NCI-H446 treated with DMSO at 0.1 percent for 48 hours (cell line): ENCODE results near the gene CNTN1.
"Not testable (repeated sequence)": the region's sequence is repeated elsewhere in the genome, so short reads cannot be mapped to it uniquely, and the experiment has no call there.

Source experiments
- DNase-seq: peaks from one replicate; lab custom pipeline; 2025; lab: John Stamatoyannopoulos, UW

Gene CNTN1

GRCh38 chr12:41034686-41035085 lies 342.4 kb downstream of the CNTN1 start:
- no peak for DNase-seq

- peak; percentile 2 for DNase-seq
Observed at GRCh38 chr12:41039461-41039860, 347.2 kb downstream of the CNTN1 start.

DNA sequence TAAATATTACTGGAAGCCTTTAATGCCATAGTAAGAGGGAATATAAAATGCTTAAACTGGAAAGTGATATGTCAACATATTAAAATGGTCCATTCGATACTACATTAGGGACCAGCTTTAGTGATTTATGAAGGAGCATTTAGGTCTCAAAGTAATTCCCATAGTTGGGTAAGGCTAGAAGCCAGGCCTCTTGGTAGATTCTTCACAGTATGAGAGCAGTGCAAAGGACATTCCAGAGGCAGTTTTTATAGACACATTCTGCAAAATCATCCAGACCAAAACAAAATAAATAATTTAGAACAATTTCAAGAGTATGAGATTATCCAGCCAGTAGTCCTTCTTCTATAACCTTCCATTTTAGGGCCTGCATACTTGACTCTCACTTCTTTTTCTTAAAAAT lies 353.3 kb downstream of the CNTN1 start:
- DNase-seq: no peak

DNA sequence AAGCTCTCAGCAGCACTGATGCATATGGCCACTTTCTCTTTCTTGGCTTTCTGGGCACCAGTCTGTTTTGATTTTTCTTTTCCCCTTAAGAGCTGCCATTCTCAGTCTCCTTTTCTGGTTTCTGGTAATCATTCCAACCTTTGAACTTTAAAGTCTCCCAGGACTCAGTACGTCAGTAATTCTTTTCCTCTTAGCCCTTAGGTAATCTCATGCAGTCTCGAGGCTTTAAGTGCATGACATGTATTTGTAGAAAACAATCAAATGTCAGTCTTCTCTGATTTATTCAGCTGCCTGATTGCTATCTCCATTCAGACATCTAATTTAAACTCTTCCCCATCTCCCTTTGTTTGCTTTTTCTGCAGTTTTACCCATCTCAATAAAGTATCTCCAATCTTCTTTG lies 356.8 kb downstream of the CNTN1 start:
- no peak for DNase-seq

DNA sequence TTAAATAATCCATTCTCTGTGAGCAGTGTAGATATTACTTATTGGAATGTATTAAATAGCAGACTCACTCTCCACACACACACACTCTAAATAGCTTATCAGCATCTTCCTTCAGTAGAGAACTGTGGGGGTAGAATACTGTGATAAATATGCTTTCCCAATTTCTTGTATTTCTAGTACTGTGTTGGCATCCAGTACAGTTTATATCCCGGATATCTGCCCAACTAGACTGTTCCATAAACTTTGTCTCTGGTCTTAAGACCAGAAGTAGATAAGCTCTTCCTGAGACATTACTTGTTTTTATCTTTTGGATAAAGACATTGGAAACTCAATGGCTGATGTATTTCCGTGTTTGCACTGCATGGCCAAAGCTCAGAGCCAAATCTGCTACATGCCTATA lies 359.7 kb downstream of the CNTN1 start:
- DNase-seq: no peak

GRCh38 chr12:41052441-41052840 lies 360.2 kb downstream of the CNTN1 start:
- DNase-seq: no peak

DNA sequence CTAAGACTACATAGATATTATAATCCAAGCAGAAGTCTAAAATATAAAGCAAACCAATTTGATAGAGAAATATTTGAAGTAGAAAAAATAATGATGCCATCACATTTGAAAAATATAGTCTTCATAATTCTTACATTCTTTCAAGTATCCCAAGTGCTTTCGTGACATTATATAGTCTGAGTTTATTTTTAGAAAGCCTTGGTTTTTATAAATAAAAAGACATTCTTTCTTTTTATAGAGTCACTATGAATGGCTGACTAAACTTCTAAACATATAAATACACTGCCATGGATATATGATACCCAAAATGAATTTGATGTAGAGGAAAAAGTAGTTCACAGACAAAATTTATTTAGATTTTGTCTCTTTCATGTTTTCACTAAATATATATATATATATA lies 360.8 kb downstream of the CNTN1 start:
- no peak for DNase-seq

GRCh38 chr12:41055875-41056577 lies 363.8 kb downstream of the CNTN1 start:
- DNase-seq: no peak

DNA sequence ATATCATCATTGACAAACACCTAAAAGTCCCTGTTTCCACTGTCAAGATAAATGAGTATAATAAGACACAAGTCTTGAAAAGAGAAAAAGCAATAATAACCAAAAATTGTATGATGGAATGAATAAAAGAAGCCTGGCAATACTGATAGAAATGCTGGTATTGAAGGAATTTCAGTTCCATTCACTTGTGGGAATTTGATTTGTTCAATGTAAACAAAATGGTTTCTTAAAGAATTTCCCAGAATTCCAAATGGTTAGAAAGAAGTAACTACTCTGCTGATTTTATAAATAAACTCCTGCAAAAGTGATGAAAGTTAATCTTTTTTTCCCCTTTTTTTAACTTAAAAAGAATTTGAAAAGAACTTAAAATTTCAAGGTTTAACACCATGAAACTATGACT lies 366.0 kb downstream of the CNTN1 start:
- no peak for DNase-seq

DNA sequence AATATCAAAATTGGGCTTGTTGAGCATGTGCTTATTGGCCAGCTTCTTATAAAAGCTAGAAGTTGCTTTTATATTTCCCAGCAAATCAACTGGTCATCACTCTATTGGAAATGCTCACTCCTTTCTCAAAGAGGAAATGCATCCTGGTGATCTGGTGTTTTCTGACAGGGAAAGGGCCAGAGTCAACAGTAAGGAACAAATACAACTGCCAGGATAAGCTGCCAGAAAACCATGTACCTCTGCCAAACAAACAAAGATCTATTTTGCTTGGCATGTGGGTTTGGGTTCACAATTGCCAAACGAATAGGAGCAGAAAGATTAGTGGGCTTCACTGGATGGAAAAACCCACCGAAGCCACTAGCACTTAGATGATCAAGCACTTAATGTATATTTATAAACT lies 369.0 kb downstream of the CNTN1 start:
- peak; percentile 58 for DNase-seq

DNA sequence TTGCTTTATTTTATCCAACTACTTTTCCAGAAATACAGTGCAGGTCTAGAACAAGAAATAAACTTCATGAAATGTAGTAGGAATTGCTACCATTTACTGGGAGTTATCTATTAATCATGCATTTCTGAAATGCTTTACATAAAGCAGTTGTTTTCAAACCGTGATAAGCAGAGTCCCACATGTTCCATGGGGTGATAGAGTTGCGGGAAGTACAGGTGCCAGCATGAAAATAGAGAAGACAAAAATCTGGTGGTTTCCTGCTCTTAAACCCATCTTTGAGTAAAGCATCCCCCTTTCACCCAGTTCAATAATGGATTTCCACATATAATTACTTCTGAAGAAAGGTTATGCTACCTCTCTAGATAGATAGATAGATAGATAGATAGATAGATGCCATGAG lies 372.2 kb downstream of the CNTN1 start:
- no peak for DNase-seq

DNA sequence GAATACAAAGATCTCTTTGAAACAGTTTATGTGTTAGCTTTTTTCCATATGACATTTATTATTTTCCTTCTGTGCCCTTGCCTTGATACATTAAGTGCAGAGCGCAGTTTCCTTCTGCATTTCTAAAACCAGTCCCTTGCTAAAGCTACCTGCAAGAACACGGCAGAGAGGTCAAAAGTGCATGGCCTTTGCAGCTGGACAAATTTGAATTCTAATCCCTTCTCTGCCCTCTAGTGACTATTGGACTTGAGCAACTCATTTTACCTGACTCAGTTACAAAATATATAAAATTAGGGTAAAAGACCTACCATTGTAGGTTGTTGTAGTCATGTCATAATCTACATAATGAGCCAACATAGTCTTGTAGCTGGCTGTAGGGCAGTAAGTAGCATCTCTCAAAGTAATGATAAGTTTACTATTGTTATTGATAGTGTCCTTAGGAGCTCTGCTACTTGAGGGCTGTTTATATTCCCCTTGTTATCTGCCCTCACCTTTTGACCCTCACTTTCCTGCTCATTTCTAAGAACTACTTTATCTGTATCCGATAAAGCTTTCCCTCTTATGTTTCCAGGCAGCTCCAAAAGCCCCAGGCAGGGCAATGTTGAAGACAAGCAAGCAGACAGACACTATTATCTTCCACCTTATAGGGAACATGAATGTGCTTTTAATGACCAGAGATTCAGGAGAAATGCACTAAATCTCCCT lies 375.9 kb downstream of the CNTN1 start:
- no peak for DNase-seq

- DNase-seq: no peak
Observed at GRCh38 chr12:41073633-41074472, 381.6 kb downstream of the CNTN1 start.

GRCh38 chr12:41074473-41074769 lies 382.2 kb downstream of the CNTN1 start:
- no peak for DNase-seq

DNA sequence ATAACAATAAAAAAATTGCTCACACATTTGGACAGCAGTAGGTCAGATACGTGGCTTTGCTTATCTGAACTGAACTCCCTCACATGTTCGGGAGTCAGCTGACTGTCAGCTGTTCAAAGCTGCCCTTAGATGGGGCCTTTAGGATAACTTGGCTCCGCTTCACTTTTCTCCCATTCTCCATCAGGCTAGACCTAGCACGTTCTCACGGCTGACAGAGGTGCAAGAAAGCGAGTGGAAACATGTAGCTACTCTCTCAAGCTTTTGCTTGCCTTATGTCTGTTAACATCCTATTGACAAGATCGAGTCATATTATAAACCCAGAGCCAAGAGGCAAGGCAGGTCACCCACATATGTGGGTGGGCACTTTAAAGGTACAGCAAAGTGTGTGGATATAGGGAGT lies 383.9 kb downstream of the CNTN1 start:
- DNase-seq: no peak

DNA sequence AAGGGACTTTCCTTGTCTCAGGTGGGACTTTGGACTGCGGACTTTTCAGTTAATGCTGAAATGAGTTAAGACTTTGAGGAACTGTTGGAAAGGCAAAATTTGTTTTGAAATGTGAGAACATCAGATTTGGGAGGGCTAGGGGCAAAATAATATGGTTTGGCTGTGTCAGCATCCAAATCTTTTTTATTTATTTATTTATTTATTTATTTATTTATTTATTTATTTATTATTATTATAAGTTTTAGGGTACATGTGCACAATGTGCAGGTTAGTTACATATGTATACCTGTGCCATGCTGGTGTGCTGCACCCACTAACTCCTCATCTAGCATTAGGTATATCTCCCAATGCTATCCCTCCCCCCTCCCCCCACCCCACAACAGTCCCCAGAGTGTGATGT lies 389.0 kb downstream of the CNTN1 start:
- DNase-seq: not testable (repeated sequence)

- no peak for DNase-seq
Observed at GRCh38 chr12:41089438-41089837, 397.2 kb downstream of the CNTN1 start.

GRCh38 chr12:41092115-41092514 lies 399.9 kb downstream of the CNTN1 start:
- DNase-seq: no peak

GRCh38 chr12:41096797-41097196 lies 404.6 kb downstream of the CNTN1 start:
- no peak for DNase-seq

GRCh38 chr12:41100572-41100971 lies 408.3 kb downstream of the CNTN1 start:
- DNase-seq: no peak

GRCh38 chr12:41101806-41102205 lies 409.6 kb downstream of the CNTN1 start:
- no peak for DNase-seq

DNA sequence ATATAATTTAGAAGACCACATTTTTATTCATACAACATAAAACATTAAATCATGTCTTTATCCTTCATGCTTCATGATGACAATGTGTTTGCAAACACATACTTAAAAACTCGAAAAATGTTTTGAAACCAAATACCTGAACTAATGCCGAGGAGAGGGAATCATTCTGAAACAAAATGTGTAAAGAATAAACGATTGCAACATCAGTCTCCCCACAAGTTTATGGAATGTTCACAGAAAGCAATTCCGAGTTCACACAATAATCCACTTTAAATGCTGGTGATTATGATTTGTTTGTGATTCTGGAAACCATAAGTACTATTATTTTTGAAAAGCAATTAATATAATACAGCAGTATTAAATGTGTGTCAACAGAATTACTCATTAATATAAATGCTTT lies 411.4 kb downstream of the CNTN1 start:
- no peak for DNase-seq

- DNase-seq: no peak
Observed at GRCh38 chr12:41106315-41106714, 414.1 kb downstream of the CNTN1 start.
